HG03159 (cell line): ENCODE data around the gene GPD1.
"Not testable (repeated sequence)": the region's sequence is repeated elsewhere in the genome, so short reads cannot be mapped to it uniquely, and the experiment has no call there.

Experiments
- ATAC-seq: cut with Tn5 transposase; IDR thresholded peaks from one replicate; pipeline ENCODE4 v1.9.1; 2021; ENCODE audit warnings: mild to moderate bottlenecking, moderate library complexity; ENCODE audit not compliant: unreplicated experiment

GPD1 gene

DNA sequence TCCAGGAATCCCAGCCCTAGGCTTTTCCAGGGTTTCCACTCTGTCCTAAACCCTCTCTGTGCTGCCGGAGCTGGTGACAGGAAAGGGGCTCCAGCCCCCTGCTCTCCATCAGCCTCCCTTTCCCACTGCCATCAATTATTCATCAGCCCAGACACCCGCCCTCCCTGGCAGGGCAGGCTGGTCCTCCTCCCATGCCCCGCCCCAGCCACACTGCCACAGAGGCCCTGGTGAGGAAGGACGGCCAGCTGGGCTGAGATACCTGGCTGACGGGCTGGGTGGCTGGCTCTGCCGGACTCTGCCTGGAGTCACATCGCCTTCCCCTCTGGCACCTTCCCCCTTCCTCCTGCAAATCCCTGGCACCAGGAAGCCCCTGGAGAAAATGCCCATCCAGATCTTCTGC lies 30.6 kb upstream of the GPD1 start:
- no peak for ATAC-seq

- no peak for ATAC-seq
Observed at GRCh38 chr12:50073712-50074111, 30.1 kb upstream of the GPD1 start.

DNA sequence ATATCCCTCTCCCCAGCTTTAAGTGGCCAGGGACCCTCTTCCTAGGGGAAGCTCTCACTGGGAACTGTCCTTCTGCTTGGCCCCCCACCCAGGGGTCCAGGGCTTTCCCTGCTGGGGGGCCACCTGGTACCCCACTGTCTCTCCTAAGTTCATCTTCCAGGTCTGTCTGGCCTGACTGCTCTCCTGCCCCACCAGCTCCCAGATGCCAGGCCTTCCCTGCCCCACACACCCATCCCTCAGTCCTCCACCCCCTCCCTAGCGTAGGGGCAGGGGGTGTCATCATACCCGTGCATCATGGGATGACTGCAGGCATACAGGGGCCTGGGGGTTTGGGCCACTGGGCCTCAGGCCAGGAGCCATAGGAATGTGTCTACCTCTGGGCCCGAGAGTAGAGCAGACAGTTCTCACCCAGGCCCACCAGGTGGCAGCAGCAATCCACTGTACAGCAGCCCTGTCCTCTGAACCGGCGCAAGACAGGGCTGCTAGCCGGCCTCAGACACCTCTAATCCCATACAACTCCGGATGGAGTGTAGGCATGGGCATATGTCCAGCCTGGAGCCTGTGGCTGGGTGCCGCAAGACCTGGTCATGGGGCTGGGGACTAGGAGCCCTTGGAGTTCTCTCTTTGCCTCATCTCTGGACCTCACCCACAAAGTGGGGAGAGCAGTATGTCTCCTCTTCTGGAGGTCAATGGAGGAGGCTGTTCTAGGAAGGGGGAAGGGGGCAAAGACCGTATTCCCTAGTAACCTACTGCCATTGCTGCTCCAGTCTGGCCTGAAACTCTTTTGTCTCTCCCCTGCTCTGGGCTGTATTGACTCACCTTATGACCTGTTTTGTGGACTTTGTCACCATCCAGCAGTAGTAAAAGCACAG lies 28.6 kb upstream of the GPD1 start:
- peak; percentile 81 for ATAC-seq

- ATAC-seq: no peak
Observed at GRCh38 chr12:50075808-50076170, 28.0 kb upstream of the GPD1 start.

DNA sequence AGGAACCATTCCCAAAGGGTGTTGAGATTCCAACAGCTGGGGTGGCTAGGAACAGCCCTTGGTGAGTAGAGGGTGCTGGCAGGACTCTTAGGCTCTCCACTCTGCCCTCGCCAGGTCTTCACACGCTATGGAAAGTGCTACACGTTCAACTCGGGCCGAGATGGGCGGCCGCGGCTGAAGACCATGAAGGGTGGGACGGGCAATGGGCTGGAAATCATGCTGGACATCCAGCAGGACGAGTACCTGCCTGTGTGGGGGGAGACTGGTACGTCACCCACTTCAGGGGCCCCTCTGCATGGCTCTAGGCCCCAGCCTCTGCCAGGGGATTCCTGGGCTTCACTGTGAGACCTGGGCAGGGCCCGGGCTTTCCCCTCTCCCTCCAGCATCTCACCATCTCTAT lies 26.7 kb upstream of the GPD1 start:
- ATAC-seq: no peak

GRCh38 chr12:50078281-50078680 lies 25.5 kb upstream of the GPD1 start:
- no peak for ATAC-seq

DNA sequence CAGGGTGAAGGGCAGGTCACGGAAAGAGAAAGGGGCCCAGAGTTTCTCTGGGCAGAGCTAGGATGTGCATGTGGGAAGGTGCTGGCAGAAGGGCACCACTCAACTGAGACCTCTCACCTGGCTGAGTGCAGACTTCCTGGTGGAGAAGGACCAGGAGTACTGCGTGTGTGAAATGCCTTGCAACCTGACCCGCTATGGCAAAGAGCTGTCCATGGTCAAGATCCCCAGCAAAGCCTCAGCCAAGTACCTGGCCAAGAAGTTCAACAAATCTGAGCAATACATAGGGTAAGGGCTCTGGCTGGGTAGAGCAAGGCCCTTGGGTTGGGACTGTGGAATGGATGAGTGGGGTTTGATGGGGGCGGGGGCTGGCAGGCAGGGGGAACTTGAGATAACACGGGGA lies 24.0 kb upstream of the GPD1 start:
- no peak for ATAC-seq

DNA sequence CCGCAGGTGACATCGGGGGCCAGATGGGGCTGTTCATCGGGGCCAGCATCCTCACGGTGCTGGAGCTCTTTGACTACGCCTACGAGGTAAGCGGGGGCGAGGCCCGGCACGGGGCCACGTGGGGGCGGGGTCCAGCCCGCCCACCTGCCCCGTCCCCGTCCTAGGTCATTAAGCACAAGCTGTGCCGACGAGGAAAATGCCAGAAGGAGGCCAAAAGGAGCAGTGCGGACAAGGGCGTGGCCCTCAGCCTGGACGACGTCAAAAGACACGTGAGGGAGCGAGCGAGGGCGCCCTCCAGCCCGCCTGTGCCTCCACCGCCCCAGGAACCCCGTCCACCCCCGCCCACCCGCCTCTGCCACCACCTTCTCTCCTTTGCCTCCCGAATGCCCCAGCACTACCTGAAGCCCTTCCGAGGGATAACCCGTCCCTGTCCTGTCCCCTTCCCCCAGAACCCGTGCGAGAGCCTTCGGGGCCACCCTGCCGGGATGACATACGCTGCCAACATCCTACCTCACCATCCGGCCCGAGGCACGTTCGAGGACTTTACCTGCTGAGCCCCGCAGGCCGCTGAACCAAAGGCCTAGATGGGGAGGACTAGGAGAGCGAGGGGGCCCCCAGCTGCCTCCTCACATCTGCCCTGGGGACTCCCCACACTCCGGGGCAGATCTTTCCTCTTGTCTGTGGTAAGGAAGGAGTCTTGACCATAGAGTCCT lies 22.6 kb upstream of the GPD1 start:
- ATAC-seq: no peak

- ATAC-seq: no peak
Observed at GRCh38 chr12:50082644-50083043, 21.2 kb upstream of the GPD1 start.

GRCh38 chr12:50083301-50083700 lies 20.5 kb upstream of the GPD1 start:
- no peak for ATAC-seq

GRCh38 chr12:50084409-50084774 lies 19.4 kb upstream of the GPD1 start:
- not testable (repeated sequence) for ATAC-seq

GRCh38 chr12:50084775-50085614 lies 18.8 kb upstream of the GPD1 start, which contains the start of gene SMARCD1:
SMARCD1 (plus strand) TSS chr12:50085342; CDS start chr12:50085370, 28 bp downstream.
- peak; percentile 66 for ATAC-seq

DNA sequence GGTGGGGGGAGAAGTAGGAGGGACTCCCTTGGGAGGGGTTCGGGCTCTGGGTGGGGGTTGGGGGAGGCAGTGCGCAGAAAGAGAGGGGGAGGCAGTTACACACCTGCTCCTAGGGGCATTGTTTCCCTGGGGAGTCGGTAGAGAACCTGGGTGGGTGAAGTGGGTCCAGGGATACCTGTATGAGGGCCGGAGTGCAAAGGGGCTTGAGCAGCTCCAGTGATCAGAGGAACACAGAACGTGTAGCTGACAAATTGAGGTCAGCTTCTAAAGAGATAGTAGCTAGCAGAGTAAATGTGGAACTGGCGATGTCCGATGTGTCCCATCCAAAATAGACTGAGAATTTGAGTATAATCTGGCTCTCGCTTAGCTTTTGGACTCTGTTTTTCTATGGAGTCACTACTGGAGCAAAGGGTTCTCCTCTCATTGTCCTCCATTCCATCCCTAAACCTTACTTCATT lies 18.2 kb upstream of the GPD1 start:
- peak; percentile 15 for ATAC-seq

DNA sequence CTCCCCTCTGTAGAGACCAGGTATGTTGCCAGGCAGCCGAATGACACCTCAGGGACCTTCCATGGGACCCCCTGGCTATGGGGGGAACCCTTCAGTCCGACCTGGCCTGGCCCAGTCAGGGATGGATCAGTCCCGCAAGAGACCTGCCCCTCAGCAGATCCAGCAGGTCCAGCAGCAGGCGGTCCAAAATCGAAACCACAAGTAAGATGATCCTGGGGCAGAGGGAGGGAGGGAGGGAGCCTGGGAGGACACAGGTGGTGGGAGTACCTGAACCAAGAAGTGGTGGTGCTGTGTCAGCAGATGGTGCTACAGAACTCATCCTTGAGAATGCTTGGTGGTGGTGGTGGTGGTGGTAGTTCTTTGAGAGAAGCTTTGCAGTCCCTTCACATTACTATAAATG lies 17.7 kb upstream of the GPD1 start:
- ATAC-seq: no peak

DNA sequence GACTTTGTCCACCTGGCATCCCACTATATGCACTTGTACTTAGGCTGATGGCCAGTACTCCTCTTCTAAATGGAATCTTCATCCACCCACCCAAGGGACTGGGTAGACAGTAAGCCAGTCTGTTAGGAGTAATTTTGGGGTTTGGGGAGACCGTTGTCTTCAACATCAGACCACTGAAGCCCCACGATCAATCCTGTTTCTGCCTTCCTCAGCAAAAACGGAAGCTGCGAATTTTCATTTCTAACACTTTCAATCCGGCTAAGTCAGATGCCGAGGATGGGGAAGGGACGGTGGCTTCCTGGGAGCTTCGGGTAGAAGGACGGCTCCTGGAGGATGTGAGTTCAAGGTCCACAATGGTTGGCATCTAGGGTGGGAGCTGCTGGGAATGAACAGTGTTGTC lies 16.7 kb upstream of the GPD1 start:
- ATAC-seq: no peak

GRCh38 chr12:50087995-50088394 lies 15.8 kb upstream of the GPD1 start:
- ATAC-seq: no peak

- no peak for ATAC-seq
Observed at GRCh38 chr12:50088577-50089335, 15.1 kb upstream of the GPD1 start.

- ATAC-seq: no peak
Observed at GRCh38 chr12:50089730-50090129, 14.1 kb upstream of the GPD1 start.

- no peak for ATAC-seq
Observed at GRCh38 chr12:50090391-50090790, 13.4 kb upstream of the GPD1 start.

DNA sequence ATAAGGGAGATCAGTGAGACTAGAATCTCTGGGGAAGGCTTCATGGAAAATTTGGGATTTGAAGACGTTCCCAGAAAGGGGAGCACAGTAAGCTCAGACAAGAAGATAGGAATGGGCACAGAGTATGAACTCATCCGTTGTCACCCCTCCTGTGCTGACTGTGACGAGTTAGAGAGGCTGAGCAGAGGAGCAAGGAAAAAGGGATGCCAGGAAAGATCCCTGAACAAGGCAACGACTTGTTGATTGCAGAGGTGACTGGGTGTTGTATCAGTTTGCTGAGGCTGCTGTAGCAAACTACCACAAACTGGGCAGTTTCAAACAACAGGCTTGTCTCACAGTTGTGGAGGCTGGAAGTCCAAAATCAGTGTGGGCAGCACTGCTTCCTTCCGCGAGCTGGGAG lies 5.9 kb upstream of the GPD1 start:
- no peak for ATAC-seq
